GM12874 (cell line): ENCODE results near the gene AFF4.

ENCODE experiments used
- TF ChIP-seq, protein P1 (sequence below): IDR thresholded peaks from 2 replicates; pipeline ENCODE4 v1.5.1; 2011; ENCODE audit warnings: low read depth, mild to moderate bottlenecking, control low read depth, low read length, moderate library complexity; ENCODE audit not compliant: insufficient read depth

AFF4 gene

DNA sequence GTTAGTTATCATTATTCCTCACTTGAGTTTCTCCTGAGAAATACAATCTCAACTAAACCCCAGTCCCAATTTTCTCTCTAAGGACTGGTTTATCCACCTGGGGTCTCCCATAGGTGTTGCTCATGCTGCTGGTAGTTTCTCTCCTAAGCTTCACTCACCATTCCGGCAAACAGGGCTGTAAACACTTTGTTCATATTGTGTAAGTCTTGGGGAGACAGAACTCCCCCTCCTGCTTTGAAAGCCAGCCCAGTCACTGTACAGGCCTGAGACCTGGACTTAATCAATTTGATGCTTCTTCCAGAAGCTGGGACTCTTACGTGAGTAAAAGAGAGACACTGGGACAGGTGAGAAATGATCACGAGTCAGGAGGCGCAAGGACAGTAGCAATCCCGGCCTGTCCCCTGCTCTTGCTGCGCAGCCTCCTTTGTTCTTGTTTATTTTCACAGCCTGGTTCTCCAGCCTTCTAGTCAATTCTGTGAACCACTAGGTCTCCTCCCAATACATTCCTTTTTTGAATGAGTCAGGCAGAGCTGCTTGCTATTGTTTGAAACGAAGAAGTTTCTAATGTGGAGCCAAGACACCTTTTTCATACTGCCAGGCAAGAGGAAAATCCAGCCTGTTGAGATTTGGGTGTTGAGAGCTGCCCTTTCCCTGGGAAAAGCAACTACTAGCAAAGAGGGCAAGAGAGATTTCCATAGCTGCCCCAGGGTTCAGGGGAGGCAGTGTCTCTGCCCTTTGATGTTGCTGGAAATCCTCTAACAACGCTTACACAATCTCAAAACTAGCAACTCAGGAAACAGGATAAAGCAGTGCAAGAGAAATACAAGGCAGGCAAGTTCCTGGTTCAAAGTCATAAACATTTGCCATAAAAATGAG is 123.8 kb downstream of the AFF4 start:
- TF ChIP-seq, protein P1, sequence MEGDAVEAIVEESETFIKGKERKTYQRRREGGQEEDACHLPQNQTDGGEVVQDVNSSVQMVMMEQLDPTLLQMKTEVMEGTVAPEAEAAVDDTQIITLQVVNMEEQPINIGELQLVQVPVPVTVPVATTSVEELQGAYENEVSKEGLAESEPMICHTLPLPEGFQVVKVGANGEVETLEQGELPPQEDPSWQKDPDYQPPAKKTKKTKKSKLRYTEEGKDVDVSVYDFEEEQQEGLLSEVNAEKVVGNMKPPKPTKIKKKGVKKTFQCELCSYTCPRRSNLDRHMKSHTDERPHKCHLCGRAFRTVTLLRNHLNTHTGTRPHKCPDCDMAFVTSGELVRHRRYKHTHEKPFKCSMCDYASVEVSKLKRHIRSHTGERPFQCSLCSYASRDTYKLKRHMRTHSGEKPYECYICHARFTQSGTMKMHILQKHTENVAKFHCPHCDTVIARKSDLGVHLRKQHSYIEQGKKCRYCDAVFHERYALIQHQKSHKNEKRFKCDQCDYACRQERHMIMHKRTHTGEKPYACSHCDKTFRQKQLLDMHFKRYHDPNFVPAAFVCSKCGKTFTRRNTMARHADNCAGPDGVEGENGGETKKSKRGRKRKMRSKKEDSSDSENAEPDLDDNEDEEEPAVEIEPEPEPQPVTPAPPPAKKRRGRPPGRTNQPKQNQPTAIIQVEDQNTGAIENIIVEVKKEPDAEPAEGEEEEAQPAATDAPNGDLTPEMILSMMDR, result no peak

DNA sequence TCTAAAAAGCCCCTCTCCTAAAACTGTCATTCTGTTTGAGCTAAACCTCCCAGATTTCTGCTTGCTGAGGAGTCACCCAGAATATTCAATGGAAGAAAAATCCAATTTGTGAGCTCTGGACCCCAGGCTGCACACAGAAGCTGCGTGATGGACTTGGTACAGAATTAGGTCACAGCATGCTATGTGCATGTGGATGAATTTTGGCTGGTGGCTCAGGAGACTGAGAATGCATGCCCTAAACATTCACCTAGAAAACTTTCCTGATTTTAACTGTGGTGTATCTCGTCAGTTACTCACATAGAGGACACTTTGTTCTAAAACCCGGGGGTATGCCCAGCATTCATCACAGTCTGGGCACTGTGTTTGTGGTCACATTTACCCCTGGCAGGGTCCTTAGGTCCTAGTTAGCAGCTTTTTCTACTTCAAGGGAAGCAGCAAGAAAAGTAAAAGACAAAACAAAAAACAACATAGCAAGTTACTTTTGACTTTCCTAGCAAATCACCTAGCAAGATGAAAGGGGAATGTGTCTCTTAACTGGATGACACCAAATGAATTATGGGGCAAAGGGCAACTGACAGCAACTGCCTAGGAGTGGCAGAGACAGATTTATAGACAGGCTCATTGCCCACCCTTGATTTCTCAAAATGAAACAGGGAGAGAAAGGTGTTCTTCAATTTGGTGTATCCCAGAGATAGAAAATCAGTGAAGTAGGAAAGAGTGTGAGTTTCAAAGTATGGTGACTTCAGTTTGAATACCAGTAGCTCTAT is 124.7 kb downstream of the AFF4 start:
- TF ChIP-seq, protein P1, result no peak

DNA sequence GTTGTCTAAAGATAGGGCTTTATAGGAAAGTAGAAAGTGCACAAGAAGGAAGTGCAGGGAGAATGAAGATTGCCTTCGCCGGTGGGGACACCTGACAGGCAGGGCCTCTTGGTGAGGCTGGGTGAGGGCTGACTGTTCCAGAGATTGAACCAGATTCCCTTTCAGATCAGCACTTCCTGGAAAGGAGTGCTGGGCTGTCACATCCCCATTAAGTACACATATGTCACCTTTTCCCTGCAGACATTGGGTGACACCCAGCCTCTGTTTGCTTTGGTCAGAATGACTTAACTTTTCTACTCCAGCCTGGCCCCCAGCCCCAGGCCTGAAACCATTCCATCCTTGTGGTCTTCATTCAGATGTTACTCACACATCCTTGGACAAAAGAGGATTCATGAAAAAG is 125.6 kb downstream of the AFF4 start:
- TF ChIP-seq, protein P1, result no peak

DNA sequence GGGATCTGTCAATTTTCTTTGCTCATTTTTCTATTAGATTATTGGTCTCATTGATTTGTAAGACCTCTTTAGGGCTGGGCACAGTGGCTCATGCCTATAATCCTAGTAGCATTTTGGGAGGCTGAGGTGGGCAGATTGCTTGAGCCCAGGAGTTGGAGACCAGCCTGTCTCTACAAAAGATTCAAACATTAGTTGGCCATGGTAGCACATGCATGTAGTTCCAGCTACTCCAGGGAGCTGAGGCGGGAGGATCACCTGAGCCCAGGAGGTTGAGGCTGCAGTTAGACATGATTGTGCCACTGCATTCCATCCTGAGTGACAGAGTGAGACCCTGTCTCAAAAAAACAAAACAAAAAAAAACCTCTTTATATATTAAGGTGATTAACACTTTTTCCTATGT is 126.6 kb downstream of the AFF4 start:
- TF ChIP-seq, protein P1, result no peak

DNA sequence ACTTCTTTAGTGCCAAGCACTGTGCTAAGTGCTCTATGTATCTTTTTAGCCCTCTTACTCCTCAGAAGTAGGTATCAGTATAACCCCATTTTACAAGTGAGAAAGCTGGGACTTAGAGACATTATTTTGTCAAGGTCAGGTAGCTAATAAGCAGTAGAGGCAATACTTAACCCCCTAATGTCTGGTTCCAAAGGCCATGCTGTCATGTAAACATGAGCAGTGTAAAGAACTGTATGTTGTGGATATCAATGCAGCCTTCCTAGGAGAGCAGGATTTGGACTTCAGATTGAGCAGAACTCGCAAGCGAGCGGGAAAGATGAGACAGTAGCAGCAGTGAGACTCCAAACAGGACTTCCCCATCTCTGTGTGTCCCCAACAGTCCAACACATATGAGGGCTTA is 129.4 kb downstream of the AFF4 start:
- TF ChIP-seq, protein P1, result no peak

DNA sequence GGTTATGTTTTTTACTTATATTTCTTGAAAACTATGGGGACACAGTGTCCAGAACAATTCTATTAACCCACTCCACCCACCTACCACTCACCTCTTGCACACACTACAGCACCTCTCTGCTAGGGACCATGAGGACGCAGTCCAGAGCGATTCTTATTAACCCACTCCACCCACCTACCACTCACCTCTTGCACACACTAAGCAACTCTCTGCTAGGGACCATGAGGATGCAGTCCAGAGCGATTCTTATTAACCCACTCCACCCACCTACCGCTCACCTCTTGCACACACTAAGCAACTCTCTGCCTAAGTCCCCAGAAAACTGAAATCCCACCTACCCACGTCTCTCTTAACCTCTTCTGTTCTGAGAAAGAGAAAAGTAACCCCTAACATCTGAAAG is 130.8 kb downstream of the AFF4 start:
- TF ChIP-seq, protein P1, result no peak

DNA sequence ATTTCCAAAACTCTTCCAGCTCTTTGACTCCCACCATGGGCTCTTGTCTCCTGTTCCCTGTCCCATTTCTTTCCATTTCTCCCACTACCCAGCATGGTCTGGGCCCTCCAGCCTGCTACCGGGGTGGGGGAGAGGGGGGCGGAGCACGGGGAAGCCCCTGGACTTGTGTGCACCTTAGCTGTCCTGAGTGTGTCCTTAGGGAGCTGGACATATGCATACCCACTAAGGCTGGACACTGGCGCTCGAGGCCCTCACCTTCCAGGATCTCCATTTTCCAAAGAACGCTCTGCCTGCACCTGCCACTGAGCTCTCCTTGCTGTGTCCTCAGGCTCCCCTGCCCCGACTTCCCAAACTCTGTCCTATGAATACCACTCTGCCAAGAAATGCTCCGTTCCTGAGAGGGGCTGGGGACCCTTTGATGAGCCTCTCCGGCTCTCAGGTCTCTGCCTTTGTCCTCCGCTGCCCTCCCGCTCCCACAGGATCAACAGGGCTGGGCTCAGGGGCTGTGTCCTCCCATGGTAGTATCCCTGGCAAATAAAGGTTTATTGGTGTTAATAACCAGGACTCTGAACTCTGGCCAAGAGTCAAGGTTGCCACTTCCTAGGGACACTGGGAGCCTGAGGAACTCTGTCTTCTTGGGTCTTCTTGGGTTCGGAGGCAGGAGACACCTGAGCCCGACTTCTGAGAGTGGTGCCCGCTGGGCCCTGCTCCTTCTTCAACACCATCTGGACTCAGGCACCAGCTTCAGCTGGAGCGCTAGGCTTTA is 132.2 kb downstream of the AFF4 start:
- TF ChIP-seq, protein P1, result no peak
